Hepatocyte (in vitro differentiated cells): Measurements from ENCODE around the gene CMTM8.

Experiments used
- EZH2 ChIP-seq: fragments of 200-600 bp; sonication (generic); IDR thresholded peaks from 2 replicates; pipeline ENCODE4 v1.6.1; 2016; ENCODE audit warnings: antibody characterized with exemption, mild to moderate bottlenecking, borderline replicate concordance
- EZH2phosphoT487 ChIP-seq: fragments of 200-600 bp; sonication (generic); IDR thresholded peaks from one replicate; pipeline ENCODE4 v1.6.1; 2018; ENCODE audit warnings: antibody characterized with exemption, mild to moderate bottlenecking, low read depth, moderate library complexity; ENCODE audit not compliant: unreplicated experiment, severe bottlenecking
- TF ChIP-seq, protein P1 (sequence below): fragments of 200-600 bp; sonication (generic); IDR thresholded peaks from 2 replicates; pipeline ENCODE4 v1.5.1; 2016; ENCODE audit warnings: antibody characterized with exemption, mild to moderate bottlenecking; ENCODE audit not compliant: poor library complexity

DNA sequence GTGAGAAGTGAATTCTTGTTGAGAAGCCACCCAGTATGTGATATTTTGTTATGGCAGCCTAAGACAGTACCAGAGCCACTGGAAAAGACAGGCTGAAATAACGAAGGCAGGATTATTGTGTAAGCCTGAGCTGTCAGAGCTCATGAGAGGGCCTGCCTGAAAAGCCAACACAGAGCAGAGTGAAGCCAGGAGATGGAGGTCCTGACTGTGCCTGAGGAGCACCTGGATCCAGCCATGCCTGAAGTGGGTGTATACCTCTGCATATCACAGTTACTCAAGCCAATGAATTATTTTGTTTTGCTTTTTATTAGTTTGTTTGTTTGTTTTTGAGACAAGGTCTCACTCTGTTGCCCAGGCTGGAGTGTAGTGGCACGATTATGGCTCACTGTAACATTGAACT is 149.0 kb downstream of the CMTM8 start:
- TF ChIP-seq EZH2 (no peak), EZH2phosphoT487 (no peak)
- TF ChIP-seq, protein P1, sequence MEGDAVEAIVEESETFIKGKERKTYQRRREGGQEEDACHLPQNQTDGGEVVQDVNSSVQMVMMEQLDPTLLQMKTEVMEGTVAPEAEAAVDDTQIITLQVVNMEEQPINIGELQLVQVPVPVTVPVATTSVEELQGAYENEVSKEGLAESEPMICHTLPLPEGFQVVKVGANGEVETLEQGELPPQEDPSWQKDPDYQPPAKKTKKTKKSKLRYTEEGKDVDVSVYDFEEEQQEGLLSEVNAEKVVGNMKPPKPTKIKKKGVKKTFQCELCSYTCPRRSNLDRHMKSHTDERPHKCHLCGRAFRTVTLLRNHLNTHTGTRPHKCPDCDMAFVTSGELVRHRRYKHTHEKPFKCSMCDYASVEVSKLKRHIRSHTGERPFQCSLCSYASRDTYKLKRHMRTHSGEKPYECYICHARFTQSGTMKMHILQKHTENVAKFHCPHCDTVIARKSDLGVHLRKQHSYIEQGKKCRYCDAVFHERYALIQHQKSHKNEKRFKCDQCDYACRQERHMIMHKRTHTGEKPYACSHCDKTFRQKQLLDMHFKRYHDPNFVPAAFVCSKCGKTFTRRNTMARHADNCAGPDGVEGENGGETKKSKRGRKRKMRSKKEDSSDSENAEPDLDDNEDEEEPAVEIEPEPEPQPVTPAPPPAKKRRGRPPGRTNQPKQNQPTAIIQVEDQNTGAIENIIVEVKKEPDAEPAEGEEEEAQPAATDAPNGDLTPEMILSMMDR: no peak
